ENCODE results near the gene DPYD. TPM values are rescaled to one million over a fixed set of nuclear protein-coding genes. Genes with fewer than 3 reads are reported as not detected.

DPYD gene
- total RNA-seq, 4 donors from 2014 or later = 30.9 to 66.6 (median 48.2) TPM

- H3K4me3 ChIP-seq = no peak overlapping the region
- TF ChIP-seq CTCF (IDR thresholded peaks at IDR 0.05) = no peak
- no peak for TF ChIP-seq POLR2A (IDR thresholded peaks at IDR 0.05)
- H3K27ac ChIP-seq = no peak overlapping the region
- H3K9me3 ChIP-seq = no peaks in the 10 kb centered on the region
- intact Hi-C loops (cut with DNase I; ENCODE audit: low total_unique reads) = no loop called here
- H3K4me1 ChIP-seq = no peaks in the 10 kb centered on the region
- H3K36me3 ChIP-seq = no peaks in the 10 kb centered on the region
- H3K27me3 ChIP-seq = no peaks in the 10 kb centered on the region
- DNase-seq = no peak
Measured at GRCh38 chr1:97506368-97506767, 414.5 kb downstream of the DPYD start.

DNA sequence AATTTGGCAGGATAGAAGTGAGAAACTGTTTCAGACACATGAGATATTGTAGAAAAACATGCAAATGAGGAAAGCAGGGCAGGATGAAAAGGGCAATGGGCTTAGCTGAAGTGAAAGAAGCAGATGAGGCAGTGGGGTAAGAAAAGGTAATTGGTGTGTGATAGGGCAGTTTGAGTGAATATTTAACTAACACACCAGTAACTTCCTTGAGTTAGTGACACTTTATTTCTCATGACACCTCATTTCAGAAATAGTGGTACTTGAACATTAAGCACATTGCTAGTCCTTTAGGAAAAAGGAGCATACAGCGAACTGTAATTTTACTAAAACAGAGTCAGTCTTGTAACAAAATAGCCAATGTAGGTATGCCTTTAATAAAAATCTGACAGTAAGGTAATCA is 415.0 kb downstream of the DPYD start:
- no peaks in the 10 kb centered on the region for H3K36me3 ChIP-seq
- H3K27me3 ChIP-seq = no peaks in the 10 kb centered on the region
- TF ChIP-seq POLR2A (IDR thresholded peaks at IDR 0.05) = no peak
- no peak for TF ChIP-seq CTCF (IDR thresholded peaks at IDR 0.05)
- no peak overlapping the region for H3K27ac ChIP-seq
- intact Hi-C loops (cut with DNase I; ENCODE audit: low total_unique reads) = no loop called here
- H3K4me3 ChIP-seq = no peak overlapping the region
- DNase-seq = no peak
- H3K9me3 ChIP-seq = no peaks in the 10 kb centered on the region
- H3K4me1 ChIP-seq = no peaks in the 10 kb centered on the region

DNA sequence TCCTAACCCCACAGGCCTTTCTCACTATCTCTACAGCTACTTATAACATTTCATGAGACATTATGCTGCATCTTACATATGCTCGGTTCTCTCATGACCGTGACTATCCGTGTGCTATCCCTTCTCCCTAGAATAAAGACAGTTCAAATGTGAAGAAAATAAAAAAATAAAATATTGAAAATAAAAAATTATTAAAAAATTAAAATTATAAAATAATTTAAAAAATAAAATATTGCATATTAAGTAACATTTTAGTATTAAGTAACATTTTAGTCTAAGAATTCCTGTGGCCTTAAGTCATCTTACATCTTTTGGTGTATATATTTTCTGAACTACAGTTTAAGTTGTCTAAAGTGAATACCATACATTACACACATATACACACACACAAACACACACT is 415.5 kb downstream of the DPYD start:
- Histone ChIP-seq H3K4me1 (no peaks in the 10 kb centered on the region), H3K27me3 (no peaks in the 10 kb centered on the region), H3K9me3 (no peaks in the 10 kb centered on the region), H3K27ac (no peak overlapping the region), H3K4me3 (no peak overlapping the region), H3K36me3 (no peaks in the 10 kb centered on the region)
- TF ChIP-seq CTCF (IDR thresholded peaks at IDR 0.05) (no peak), POLR2A (IDR thresholded peaks at IDR 0.05) (no peak)
- intact Hi-C loops (cut with DNase I; ENCODE audit: low total_unique reads) = no loop called here
- no peak for DNase-seq

DNA sequence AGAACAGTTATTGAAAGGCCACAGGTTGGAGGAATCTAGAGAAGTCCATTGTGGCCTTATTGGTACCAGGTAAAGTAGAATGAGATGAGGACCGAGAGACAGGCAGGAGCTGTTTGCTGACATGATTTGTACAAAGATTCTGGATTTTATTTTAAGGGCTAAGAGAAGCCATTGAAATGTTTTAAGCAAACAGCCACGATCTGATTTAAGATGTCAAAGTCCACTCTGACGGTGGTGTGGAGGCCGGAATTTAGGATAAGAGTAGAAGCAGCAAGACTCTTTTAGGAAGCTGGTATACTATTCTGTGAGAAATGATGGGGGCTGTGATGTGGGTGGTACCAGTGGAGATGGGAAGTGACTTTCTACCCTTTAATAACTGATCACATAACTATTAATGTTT is 418.5 kb downstream of the DPYD start:
- DNase-seq = no peak
- intact Hi-C loops (cut with DNase I; ENCODE audit: low total_unique reads) = no loop called here
- no peak for TF ChIP-seq CTCF (IDR thresholded peaks at IDR 0.05)
- Histone ChIP-seq H3K36me3 (no peaks in the 10 kb centered on the region), H3K9me3 (no peaks in the 10 kb centered on the region), H3K4me1 (no peaks in the 10 kb centered on the region), H3K27ac (no peak overlapping the region), H3K4me3 (no peak overlapping the region), H3K27me3 (no peaks in the 10 kb centered on the region)

- H3K27me3 ChIP-seq = no peaks in the 10 kb centered on the region
- H3K4me1 ChIP-seq = no peaks in the 10 kb centered on the region
- H3K4me3 ChIP-seq = no peak overlapping the region
- H3K9me3 ChIP-seq = no peaks in the 10 kb centered on the region
- TF ChIP-seq CTCF (IDR thresholded peaks at IDR 0.05) = no peak
- TF ChIP-seq POLR2A (IDR thresholded peaks at IDR 0.05) = no peak
- no peak overlapping the region for H3K27ac ChIP-seq
- intact Hi-C loops (cut with DNase I; ENCODE audit: low total_unique reads) = no loop called here
- no peaks in the 10 kb centered on the region for H3K36me3 ChIP-seq
- DNase-seq = no peak
Measured at GRCh38 chr1:97501628-97502027, 419.2 kb downstream of the DPYD start.

Measured in uterus (tissue), 4 donors.